WTC11 (cell line): Measurements from ENCODE around the gene MXRA8. TPM values are rescaled to one million over a fixed set of nuclear protein-coding genes. Genes with fewer than 3 reads are reported as not detected.
"Not testable (repeated sequence)": the region's sequence is repeated elsewhere in the genome, so short reads cannot be mapped to it uniquely, and the experiment has no call there.

Source experiments
- ATAC-seq: fragments of 200-7000 bp; cut with Tn5 transposase; 2 replicates; pipeline ENCODE4 v1.10.0; 2021; ENCODE audit warnings: mild to moderate bottlenecking, moderate library complexity
- CTCF ChIA-PET: fragments of 300-600 bp; sonication (Branson Sonifier 250); formaldehyde crosslinking; loops from one replicate; lab custom pipeline; 2021; ENCODE audit warnings: antibody characterized with exemption; lab: Charles Lee
- POLR2A ChIA-PET: fragments of 350-600 bp; sonication (Branson Sonifier 250); formaldehyde crosslinking; loops from one replicate; lab custom pipeline; 2021; ENCODE audit warnings: antibody characterized with exemption; lab: Charles Lee
- DNase-seq: peaks from one replicate; pipeline ENCODE4 v3.0.0; 2021; ENCODE audit warnings: low spot score
- H3K27ac Mint-ChIP-seq: 2 replicates; pipeline ENCODE4 v1.8.0; 2021; ENCODE audit warnings: mixed read lengths
- H3K27me3 Mint-ChIP-seq: 2 replicates; pipeline ENCODE4 v1.8.0; 2021; ENCODE audit warnings: low read depth, mild to moderate bottlenecking, moderate library complexity, mixed read lengths
- H3K36me3 Mint-ChIP-seq: 2 replicates; pipeline ENCODE4 v1.8.0; 2021; ENCODE audit warnings: mixed read lengths
- H3K4me1 Mint-ChIP-seq: 2 replicates; pipeline ENCODE4 v1.8.0; 2022; ENCODE audit warnings: mixed read lengths
- H3K4me3 Mint-ChIP-seq: 2 replicates; pipeline ENCODE4 v1.8.0; 2021; ENCODE audit warnings: mild to moderate bottlenecking, moderate library complexity, mixed read lengths
- H3K9me3 Mint-ChIP-seq: 2 replicates; pipeline ENCODE4 v1.8.0; 2021; ENCODE audit warnings: mixed read lengths
- ATF3 ChIP-seq: sonication (generic); formaldehyde crosslinking; conservative IDR thresholded peaks from 2 replicates; pipeline ENCODE4 v1.8.1; 2022; ENCODE audit warnings: mild to moderate bottlenecking, missing genetic modification reagents
- CREB1 ChIP-seq: sonication (generic); formaldehyde crosslinking; IDR thresholded peaks from 2 replicates; pipeline ENCODE4 v1.8.0; 2023; ENCODE audit warnings: mild to moderate bottlenecking, missing genetic modification reagents
- CTCF ChIP-seq: fragments of 200-600 bp; IDR thresholded peaks from 2 replicates; pipeline ENCODE4 v1.8.0; 2022; ENCODE audit warnings: antibody characterized with exemption
- E2F4 ChIP-seq: sonication (generic); formaldehyde crosslinking; IDR thresholded peaks from 2 replicates; pipeline ENCODE4 v1.8.1; 2022; ENCODE audit warnings: low read depth, mild to moderate bottlenecking, moderate library complexity, missing genetic modification reagents, borderline replicate concordance
- FOXJ3 ChIP-seq: sonication (generic); formaldehyde crosslinking; IDR thresholded peaks from 2 replicates; pipeline ENCODE4 v1.9.0; 2021; ENCODE audit warnings: missing genetic modification reagents, mild to moderate bottlenecking, borderline replicate concordance
- GABPB1 ChIP-seq: sonication (generic); formaldehyde crosslinking; IDR thresholded peaks from 2 replicates; pipeline ENCODE4 v1.8.1; 2023; ENCODE audit warnings: mild to moderate bottlenecking, missing genetic modification reagents
- MLX ChIP-seq: sonication (generic); formaldehyde crosslinking; IDR thresholded peaks from 2 replicates; pipeline ENCODE4 v1.8.1; 2023; ENCODE audit warnings: mild to moderate bottlenecking, missing genetic modification reagents, moderate library complexity
- NR3C1 ChIP-seq: sonication (generic); formaldehyde crosslinking; conservative IDR thresholded peaks from 2 replicates; pipeline ENCODE4 v1.8.1; 2023; ENCODE audit warnings: low read depth, mild to moderate bottlenecking, missing genetic modification reagents
- PRRX2 ChIP-seq: fragments of 250-450 bp; sonication (Bioruptor Pico); IDR thresholded peaks from 2 replicates; pipeline ENCODE4 v1.8.0; 2021; ENCODE audit warnings: mild to moderate bottlenecking
- SOX15 ChIP-seq: fragments of 250-450 bp; sonication (Bioruptor Pico); IDR thresholded peaks from 2 replicates; pipeline ENCODE4 v1.9.0; 2021; ENCODE audit warnings: mild to moderate bottlenecking
- ZNF232 ChIP-seq: sonication (generic); formaldehyde crosslinking; IDR thresholded peaks from 2 replicates; pipeline ENCODE4 v1.8.0; 2022; ENCODE audit warnings: mild to moderate bottlenecking, missing genetic modification reagents
- ZNF317 ChIP-seq: sonication (generic); formaldehyde crosslinking; IDR thresholded peaks from 2 replicates; pipeline ENCODE4 v1.8.1; 2023; ENCODE audit warnings: low read depth, mild to moderate bottlenecking, moderate library complexity, missing genetic modification reagents, borderline replicate concordance
- total RNA-seq: library from RNA; stranded (reverse); gene quantifications from 3 replicates; pipeline ENCODE4 v1.2.3, GENCODE V29; 2021
- TF ChIP-seq, protein P1 (sequence below): sonication (generic); formaldehyde crosslinking; IDR thresholded peaks from 2 replicates; pipeline ENCODE4 v1.8.0; 2022; ENCODE audit warnings: mild to moderate bottlenecking, missing genetic modification reagents
- TF ChIP-seq, protein P2 (sequence below): sonication (generic); formaldehyde crosslinking; IDR thresholded peaks from 2 replicates; pipeline ENCODE4 v1.8.1; 2022; ENCODE audit warnings: low read depth, missing genetic modification reagents, borderline replicate concordance
- TF ChIP-seq, protein P3 (sequence below): sonication (generic); formaldehyde crosslinking; IDR thresholded peaks from 2 replicates; pipeline ENCODE4 v1.8.1; 2023; ENCODE audit warnings: mild to moderate bottlenecking, missing genetic modification reagents, moderate library complexity
- TF ChIP-seq, protein P4 (sequence below): sonication (generic); formaldehyde crosslinking; IDR thresholded peaks from 2 replicates; pipeline ENCODE4 v1.8.0; 2022; ENCODE audit warnings: mild to moderate bottlenecking, missing genetic modification reagents
- TF ChIP-seq, protein P5 (sequence below): sonication (generic); formaldehyde crosslinking; IDR thresholded peaks from 2 replicates; pipeline ENCODE4 v1.8.0; 2023; ENCODE audit warnings: missing genetic modification reagents

MXRA8 gene
- total RNA-seq, 1 experiment from 2014 or later: 6.7 TPM

- Mint-ChIP-seq H3K4me1 (peaks cover 21% of the 10 kb centered on the region), H3K9me3 (no peaks in the 10 kb centered on the region), H3K27ac (peak overlapping the region; percentile 79), H3K36me3 (peaks cover 18% of the 10 kb centered on the region), H3K4me3 (no peak overlapping the region), H3K27me3 (no peaks in the 10 kb centered on the region)
- ATAC-seq (no peak), DNase-seq (no peak)
- ChIA-PET CTCF (no interaction called here), POLR2A (no interaction called here)
- no peak for TF ChIP-seq GABPB1
- TF ChIP-seq, protein P1, sequence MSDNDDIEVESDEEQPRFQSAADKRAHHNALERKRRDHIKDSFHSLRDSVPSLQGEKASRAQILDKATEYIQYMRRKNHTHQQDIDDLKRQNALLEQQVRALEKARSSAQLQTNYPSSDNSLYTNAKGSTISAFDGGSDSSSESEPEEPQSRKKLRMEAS (CRISPR knock-in tag): no peak
- TF ChIP-seq, protein P2, sequence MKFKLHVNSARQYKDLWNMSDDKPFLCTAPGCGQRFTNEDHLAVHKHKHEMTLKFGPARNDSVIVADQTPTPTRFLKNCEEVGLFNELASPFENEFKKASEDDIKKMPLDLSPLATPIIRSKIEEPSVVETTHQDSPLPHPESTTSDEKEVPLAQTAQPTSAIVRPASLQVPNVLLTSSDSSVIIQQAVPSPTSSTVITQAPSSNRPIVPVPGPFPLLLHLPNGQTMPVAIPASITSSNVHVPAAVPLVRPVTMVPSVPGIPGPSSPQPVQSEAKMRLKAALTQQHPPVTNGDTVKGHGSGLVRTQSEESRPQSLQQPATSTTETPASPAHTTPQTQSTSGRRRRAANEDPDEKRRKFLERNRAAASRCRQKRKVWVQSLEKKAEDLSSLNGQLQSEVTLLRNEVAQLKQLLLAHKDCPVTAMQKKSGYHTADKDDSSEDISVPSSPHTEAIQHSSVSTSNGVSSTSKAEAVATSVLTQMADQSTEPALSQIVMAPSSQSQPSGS (CRISPR knock-in tag): no peak
- TF ChIP-seq, protein P3, sequence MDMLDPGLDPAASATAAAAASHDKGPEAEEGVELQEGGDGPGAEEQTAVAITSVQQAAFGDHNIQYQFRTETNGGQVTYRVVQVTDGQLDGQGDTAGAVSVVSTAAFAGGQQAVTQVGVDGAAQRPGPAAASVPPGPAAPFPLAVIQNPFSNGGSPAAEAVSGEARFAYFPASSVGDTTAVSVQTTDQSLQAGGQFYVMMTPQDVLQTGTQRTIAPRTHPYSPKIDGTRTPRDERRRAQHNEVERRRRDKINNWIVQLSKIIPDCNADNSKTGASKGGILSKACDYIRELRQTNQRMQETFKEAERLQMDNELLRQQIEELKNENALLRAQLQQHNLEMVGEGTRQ: no peak
These were observed 40.2 kb downstream of the MXRA8 start for GRCh38 chr1:1318131-1318652.

DNA sequence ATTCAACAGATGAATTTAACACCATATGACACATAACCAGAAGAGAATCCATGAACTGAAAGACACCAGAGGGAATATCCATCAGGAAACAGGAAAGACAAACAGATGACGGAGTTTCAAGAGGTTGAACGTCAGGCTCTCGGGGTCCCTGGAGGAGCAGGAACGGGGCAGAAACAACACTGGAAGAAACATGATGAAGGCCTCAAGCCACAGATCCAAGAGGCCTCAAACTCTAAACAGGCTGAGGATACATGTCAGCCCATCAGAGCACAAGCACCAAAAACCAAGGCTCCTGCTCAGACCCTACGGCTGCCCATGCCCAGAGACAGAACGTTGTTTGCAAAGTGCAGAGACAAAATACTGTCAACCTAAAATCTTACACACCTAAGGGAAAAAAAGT lies 40.9 kb downstream of the MXRA8 start:
- ChIA-PET POLR2A (no interaction called here), CTCF (interaction anchor here (3.0 kb wide), 1 partner anchor 17 kb away, joined by 10 read pairs; no protein-coding TSS in a partner anchor)
- peak overlapping the region; percentile 65 for H3K27ac Mint-ChIP-seq
- peaks cover 18% of the 10 kb centered on the region for H3K4me1 Mint-ChIP-seq
- H3K27me3 Mint-ChIP-seq: no peaks in the 10 kb centered on the region
- peaks cover 24% of the 10 kb centered on the region for H3K36me3 Mint-ChIP-seq
- H3K4me3 Mint-ChIP-seq: no peak overlapping the region
- no peak for DNase-seq
- ATAC-seq: no peak
- no peaks in the 10 kb centered on the region for H3K9me3 Mint-ChIP-seq
- TF ChIP-seq ATF3 (CRISPR knock-in tag) (no peak), CTCF (no peak), ZNF317 (CRISPR knock-in tag) (no peak), CREB1 (CRISPR knock-in tag) (no peak), NR3C1 (CRISPR knock-in tag) (no peak), PRRX2 (CRISPR knock-in tag) (no peak), E2F4 (CRISPR knock-in tag) (no peak), MLX (CRISPR knock-in tag) (no peak), ZNF232 (CRISPR knock-in tag) (no peak), SOX15 (no peak), FOXJ3 (CRISPR knock-in tag) (no peak)
- TF ChIP-seq, protein P3: no peak
- TF ChIP-seq, protein P4, sequence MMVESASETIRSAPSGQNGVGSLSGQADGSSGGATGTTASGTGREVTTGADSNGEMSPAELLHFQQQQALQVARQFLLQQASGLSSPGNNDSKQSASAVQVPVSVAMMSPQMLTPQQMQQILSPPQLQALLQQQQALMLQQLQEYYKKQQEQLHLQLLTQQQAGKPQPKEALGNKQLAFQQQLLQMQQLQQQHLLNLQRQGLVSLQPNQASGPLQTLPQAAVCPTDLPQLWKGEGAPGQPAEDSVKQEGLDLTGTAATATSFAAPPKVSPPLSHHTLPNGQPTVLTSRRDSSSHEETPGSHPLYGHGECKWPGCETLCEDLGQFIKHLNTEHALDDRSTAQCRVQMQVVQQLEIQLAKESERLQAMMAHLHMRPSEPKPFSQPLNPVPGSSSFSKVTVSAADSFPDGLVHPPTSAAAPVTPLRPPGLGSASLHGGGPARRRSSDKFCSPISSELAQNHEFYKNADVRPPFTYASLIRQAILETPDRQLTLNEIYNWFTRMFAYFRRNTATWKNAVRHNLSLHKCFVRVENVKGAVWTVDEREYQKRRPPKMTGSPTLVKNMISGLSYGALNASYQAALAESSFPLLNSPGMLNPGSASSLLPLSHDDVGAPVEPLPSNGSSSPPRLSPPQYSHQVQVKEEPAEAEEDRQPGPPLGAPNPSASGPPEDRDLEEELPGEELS: no peak
- TF ChIP-seq, protein P5, sequence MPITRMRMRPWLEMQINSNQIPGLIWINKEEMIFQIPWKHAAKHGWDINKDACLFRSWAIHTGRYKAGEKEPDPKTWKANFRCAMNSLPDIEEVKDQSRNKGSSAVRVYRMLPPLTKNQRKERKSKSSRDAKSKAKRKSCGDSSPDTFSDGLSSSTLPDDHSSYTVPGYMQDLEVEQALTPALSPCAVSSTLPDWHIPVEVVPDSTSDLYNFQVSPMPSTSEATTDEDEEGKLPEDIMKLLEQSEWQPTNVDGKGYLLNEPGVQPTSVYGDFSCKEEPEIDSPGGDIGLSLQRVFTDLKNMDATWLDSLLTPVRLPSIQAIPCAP (CRISPR knock-in tag): no peak
- TF ChIP-seq, protein P1 (CRISPR knock-in tag): no peak

- not testable (repeated sequence) for ATAC-seq, H3K27me3 Mint-ChIP-seq, H3K9me3 Mint-ChIP-seq, H3K4me3 Mint-ChIP-seq, DNase-seq
- peak overlapping the region; percentile 91 for H3K27ac Mint-ChIP-seq
- POLR2A ChIA-PET: interaction anchor here (1.1 to 1.3 kb wide), 2 partner anchors 12 to 16 kb away, joined by 5 to 7 read pairs; no protein-coding TSS in a partner anchor
- H3K36me3 Mint-ChIP-seq: peaks cover 24% of the 10 kb centered on the region
- peaks cover 15% of the 10 kb centered on the region for H3K4me1 Mint-ChIP-seq
- CTCF ChIA-PET: interaction anchor here (1.0 to 3.0 kb wide), 5 partner anchors 11 to 36 kb away, joined by 5 to 10 read pairs (median 5); no protein-coding TSS in a partner anchor
These were observed 42.2 kb downstream of the MXRA8 start for GRCh38 chr1:1316199-1316598.
